Spinal cord (tissue), 10 donors: ENCODE measurements around the gene ATAD3C. TPM values are rescaled to one million over a fixed set of nuclear protein-coding genes. Genes with fewer than 3 reads are reported as not detected.
A peak's percentile ranks its signal among the peaks of the same experiment; 100 is the strongest.

Experiments used
- DNase-seq, 6 donors: peaks; one replicate each; pipeline versions ENCODE4 v3.0.0 to v3.0.0-alpha.2; 2013 to 2015; ENCODE audit warnings: low spot score in 6 of 6, low read depth in 4 of 6
- H3K27ac ChIP-seq: one replicate; pipeline ENCODE4 v1.5.1; 2013; ENCODE audit warnings: low read depth, low read length, control low read depth
- H3K27me3 ChIP-seq: one replicate; pipeline ENCODE4 v1.6.1; 2013; ENCODE audit warnings: low read length; ENCODE audit not compliant: control insufficient read depth, insufficient read depth
- H3K36me3 ChIP-seq: one replicate; pipeline ENCODE4 v1.6.1; 2013; ENCODE audit warnings: low read length; ENCODE audit not compliant: control insufficient read depth, insufficient read depth
- H3K4me1 ChIP-seq: one replicate; pipeline ENCODE4 v1.6.1; 2013; ENCODE audit warnings: low read length; ENCODE audit not compliant: control insufficient read depth, insufficient read depth
- H3K4me3 ChIP-seq: one replicate; pipeline ENCODE4 v1.5.1; 2013; ENCODE audit warnings: low read depth, low read length, control low read depth
- H3K9me3 ChIP-seq: one replicate; pipeline ENCODE4 v1.6.1; 2013; ENCODE audit warnings: low read length; ENCODE audit not compliant: control insufficient read depth, insufficient read depth
- WGBS: methylation state at CpG from one replicate; pipeline ENCODE4 v1.1.5; 2013; ENCODE audit warnings: missing lambda C conversion rate; ENCODE audit not compliant: insufficient coverage; 5-methylcytosine and 5-hydroxymethylcytosine counted together
- polyA plus RNA-seq, 2 donors: library from polyadenylated mRNA; unstranded; fragments of 120-200 nt; gene quantifications; one replicate each; pipeline ENCODE4 v1.2.1, GENCODE V29; 2013; ENCODE audit not compliant: insufficient read length in 2 of 2
- total RNA-seq, 2 donors: library from RNA; depleted of rRNA in 1 of 2; stranded (reverse); fragments of 120-200 nt in 1 of 2; fragments of >200 nt in 1 of 2; gene quantifications; one replicate each; pipeline versions ENCODE4 v1.2.3 to v1.2.4, GENCODE V29; 2013 to 2014
- donor health status: healthy.

ATAD3C gene
- total and polyA plus RNA-seq, 4 donors, result 0.10 to 2.3 (median 0.70) TPM

DNA sequence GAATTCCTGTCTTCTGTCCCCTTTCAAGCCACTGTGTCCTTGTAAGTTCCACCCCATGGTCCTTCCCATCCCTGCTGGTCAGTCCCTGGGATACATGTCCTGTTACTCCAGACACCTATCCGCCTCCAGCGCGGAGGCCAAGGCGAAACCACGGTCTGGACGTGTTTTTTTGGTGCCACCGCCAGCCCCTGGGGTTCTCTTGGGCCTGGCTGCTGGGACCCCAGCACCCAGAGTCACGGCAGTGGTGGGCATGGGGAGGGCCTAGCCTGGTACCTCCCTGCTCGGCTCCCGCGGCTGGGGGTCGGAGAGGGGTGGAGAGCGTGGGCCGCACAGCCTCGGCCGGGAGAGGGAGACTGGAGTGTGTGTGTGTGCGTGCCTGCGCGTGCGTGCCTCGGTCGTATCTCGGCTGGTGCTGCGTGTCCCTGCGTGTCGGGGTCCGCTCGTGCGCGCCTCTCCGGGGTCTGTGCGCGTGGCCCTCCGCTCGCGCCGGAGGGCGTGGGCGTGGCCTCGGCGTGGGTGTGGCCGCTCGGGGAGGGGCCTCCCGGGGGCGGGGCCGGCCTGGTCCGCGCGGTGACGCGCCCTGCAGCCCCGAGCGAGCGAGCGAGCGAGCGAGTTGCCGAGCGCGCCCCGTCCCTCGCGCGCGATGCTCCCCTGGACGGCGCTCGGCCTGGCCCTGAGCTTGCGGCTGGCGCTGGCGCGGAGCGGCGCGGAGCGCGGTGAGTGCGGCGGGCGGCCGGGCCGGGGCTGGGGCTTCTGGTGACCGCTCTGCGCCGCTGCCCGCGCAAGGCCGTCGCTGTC is 14.2 kb upstream of the ATAD3C start, which contains the start of gene VWA1:
VWA1 (plus strand) TSS at position 585 of the 798 bp plus-strand sequence; CDS start at position 644, 59 bp downstream.
- Histone ChIP-seq H3K27me3 (peaks cover 3% of the 10 kb centered on the region), H3K9me3 (no peaks in the 10 kb centered on the region), H3K27ac (peak within 1 kb of the TSS; percentile 91), H3K4me3 (peak within 1 kb of the TSS; percentile 39), H3K4me1 (peaks cover 85% of the 10 kb centered on the region), H3K36me3 (peaks cover 30% of the 10 kb centered on the region)
- WGBS, result 6% methylated on average over 88 of the region's 89 CpGs
- DNase-seq, result peak in 2 of 6 donors; percentile 82 to 85

DNA sequence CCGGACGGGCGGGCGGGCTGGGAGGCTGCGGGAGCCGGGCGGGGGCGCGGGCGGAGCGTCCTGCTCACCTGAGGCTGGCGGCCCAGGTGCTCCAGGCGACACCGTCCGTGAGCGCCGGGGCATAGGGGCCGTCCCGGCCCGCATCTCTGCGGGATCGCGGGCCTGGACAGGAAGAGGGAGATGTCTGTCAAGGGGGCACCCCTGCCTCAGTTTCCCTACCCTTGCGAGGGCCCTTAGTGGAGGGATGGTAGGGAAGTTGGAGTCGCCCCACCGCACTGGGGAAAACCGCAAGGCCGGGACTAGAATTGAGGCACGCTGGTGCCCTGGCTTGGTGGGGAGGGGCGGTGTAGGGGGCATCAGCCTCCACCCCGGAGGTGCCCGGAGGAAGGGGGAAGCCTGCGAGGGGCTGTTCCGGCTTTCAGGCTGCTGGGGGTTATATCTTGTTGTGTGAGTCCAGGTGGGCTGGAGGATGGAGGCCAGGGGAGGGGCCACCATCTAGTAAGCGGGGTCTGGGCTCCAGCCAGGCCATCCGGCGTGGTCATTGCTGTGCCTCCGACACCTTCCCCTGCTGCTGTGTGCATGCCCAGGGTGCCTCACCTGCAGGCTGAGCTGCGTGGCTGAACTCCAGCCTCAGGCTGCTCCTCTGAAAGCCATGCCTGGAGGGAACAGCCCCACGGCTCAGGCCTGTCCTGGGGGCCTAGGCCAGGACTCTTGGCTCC is 13.4 kb upstream of the ATAD3C start:
- peaks cover 3% of the 10 kb centered on the region for H3K27me3 ChIP-seq
- H3K4me3 ChIP-seq, result peak overlapping the region; percentile 39
- WGBS, result 19% methylated on average over 39 of the region's 40 CpGs
- no peak overlapping the region for H3K27ac ChIP-seq
- no peak for DNase-seq
- no peaks in the 10 kb centered on the region for H3K9me3 ChIP-seq
- peaks cover 85% of the 10 kb centered on the region for H3K4me1 ChIP-seq
- peaks cover 37% of the 10 kb centered on the region for H3K36me3 ChIP-seq

DNA sequence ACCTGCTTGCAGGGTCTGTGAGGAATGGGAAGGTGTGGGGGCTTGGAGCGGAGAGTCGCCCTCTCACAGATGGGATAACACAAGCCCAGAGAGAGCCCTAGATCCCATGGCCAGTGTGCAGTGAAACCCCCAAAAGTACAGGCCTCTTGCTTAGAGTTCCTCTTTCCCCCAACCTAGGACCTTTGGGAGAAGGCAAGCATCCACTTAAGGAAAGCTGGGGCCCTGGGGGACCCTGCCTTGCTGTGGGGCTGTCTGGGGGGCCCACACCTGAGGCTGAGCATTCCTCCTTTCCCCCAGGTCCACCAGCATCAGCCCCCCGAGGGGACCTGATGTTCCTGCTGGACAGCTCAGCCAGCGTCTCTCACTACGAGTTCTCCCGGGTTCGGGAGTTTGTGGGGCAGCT is 12.9 kb upstream of the ATAD3C start:
- WGBS, result 93% methylated on average over 6 of the region's 7 CpGs
- no peak for DNase-seq
- H3K27ac ChIP-seq, result no peak overlapping the region

DNA sequence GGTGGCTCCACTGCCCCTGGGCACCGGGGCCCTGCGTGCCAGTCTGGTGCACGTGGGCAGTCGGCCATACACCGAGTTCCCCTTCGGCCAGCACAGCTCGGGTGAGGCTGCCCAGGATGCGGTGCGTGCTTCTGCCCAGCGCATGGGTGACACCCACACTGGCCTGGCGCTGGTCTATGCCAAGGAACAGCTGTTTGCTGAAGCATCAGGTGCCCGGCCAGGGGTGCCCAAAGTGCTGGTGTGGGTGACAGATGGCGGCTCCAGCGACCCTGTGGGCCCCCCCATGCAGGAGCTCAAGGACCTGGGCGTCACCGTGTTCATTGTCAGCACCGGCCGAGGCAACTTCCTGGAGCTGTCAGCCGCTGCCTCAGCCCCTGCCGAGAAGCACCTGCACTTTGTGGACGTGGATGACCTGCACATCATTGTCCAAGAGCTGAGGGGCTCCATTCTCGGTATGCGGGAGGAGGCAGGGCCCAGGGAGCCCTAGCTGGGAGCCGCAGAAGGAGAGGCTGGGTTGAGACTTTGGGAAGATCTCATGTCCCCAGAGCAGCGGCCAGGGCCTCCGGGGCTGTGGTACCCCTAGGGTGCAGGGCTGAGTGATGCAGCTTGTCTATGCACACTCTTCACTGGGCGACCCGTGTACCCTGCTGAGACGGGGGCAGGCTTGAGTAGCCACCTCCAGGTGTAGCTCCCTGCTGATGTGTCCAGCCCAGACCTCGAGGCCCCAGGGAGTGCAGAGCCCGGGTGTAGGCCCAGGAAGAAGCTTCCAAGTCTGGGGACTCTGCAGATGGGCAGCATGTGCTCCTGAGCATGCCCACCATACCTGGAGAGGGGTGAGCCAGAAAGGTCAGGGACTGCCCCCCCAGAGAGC is 12.2 kb upstream of the ATAD3C start:
- no peak for DNase-seq

More for the DNA sequence above, 12.9 kb upstream of the ATAD3C start:
- H3K36me3 ChIP-seq, result peaks cover 41% of the 10 kb centered on the region
- peaks cover 3% of the 10 kb centered on the region for H3K27me3 ChIP-seq
- H3K4me3 ChIP-seq, result peak overlapping the region; percentile 39
- peaks cover 84% of the 10 kb centered on the region for H3K4me1 ChIP-seq
- H3K9me3 ChIP-seq, result no peaks in the 10 kb centered on the region

DNA sequence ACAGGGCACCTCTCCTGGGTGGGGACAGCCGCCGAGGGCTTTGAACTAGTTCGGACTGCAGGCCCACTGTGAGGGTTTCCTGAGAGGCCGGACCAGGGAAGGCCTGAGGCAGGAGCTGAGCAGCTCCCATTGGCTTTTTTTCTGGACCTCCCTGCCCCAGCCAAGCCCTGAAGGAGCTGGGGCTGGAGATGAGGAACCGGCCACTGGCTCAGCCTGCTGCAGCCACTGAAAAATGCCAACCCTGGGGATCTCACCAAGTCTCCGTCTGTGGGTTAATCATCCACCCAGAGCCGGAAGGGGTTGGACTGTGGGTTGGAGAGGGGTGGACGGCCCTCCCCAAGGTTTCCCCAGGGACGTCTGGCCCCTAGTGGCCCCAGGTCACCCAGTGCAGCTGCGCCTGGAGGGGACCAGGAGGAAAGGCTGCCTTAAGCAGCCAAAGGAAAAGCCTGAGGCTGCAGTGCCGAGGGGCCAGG is 11.5 kb upstream of the ATAD3C start:
- Histone ChIP-seq H3K4me1 (peaks cover 71% of the 10 kb centered on the region), H3K4me3 (no peak overlapping the region), H3K27ac (no peak overlapping the region), H3K9me3 (no peaks in the 10 kb centered on the region), H3K36me3 (peaks cover 49% of the 10 kb centered on the region), H3K27me3 (peaks cover 3% of the 10 kb centered on the region)
- DNase-seq, result no peak
- WGBS, result 50% methylated on average over 10 of the region's 11 CpGs

More for the DNA sequence above, 12.2 kb upstream of the ATAD3C start:
- 86% methylated on average over 31 of the region's 31 CpGs for WGBS
- Histone ChIP-seq H3K27ac (no peak overlapping the region), H3K9me3 (no peaks in the 10 kb centered on the region), H3K4me3 (peak overlapping the region; percentile 39), H3K4me1 (peaks cover 78% of the 10 kb centered on the region), H3K36me3 (peaks cover 46% of the 10 kb centered on the region), H3K27me3 (peaks cover 3% of the 10 kb centered on the region)

DNA sequence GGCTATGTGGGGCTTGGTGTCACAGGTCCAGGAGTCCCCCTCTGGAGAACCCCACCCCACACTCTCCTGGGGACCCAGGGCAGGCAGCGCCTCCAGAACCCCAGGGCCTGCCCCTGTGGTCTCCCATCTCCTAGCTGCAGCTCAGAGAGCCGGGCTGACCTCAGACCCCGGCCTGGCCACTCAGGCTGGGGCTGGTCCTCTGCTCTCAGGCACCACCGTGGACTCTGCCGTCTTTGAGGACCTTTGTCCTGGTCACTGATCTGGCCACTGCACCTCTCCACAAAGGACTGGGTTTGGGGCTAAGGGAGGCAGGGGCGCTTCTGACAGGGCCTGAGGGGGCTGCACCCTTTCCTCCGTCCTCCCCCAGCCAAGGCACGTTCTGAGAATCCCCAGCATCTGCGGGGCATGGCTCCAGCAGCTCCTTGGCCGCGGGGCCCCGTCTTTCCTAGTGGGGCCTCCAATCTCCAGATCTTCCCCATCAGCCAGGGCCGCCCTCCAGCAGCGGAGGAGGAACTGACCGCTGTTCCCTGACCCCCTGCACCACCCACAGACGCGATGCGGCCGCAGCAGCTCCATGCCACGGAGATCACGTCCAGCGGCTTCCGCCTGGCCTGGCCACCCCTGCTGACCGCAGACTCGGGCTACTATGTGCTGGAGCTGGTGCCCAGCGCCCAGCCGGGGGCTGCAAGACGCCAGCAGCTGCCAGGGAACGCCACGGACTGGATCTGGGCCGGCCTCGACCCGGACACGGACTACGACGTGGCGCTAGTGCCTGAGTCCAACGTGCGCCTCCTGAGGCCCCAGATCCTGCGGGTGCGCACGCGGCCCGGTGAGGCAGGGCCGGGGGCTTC is 10.7 kb upstream of the ATAD3C start:
- Histone ChIP-seq H3K36me3 (peaks cover 49% of the 10 kb centered on the region), H3K27me3 (peaks cover 3% of the 10 kb centered on the region), H3K9me3 (no peaks in the 10 kb centered on the region), H3K4me3 (no peak overlapping the region), H3K27ac (no peak overlapping the region), H3K4me1 (peaks cover 63% of the 10 kb centered on the region)
- DNase-seq, result no peak
- 90% methylated on average over 43 of the region's 45 CpGs for WGBS

DNA sequence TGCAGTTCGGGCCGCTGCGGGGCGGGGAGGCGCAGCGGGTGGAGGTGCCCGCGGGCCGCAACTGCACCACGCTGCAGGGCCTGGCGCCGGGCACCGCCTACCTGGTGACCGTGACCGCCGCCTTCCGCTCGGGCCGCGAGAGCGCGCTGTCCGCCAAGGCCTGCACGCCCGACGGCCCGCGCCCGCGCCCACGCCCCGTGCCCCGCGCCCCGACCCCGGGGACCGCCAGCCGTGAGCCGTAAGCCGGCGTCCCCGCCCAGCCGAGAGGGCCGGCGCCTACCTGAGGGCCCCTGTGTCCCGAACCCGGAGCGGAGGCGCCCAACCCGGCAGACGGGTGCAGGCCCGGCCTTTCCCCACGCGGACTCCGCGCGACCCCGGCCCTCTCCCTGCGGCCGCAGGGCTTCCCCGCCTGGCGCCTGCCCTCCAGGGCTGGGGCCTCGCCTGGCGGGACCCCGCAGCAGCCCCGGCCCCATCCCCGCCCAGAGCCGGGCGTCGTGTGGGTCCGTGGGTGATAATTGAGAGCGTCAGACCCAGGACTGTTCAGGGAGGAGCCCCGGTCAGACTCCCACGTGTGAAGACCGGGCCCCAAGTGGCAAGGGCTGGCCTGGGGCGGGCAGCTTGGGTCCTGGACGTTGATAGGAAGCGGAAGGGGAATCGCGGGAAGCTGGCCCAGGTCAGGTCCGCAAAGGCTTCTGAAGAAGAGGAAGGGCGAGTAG is 9.8 kb upstream of the ATAD3C start:
- no peaks in the 10 kb centered on the region for H3K9me3 ChIP-seq
- peaks cover 3% of the 10 kb centered on the region for H3K27me3 ChIP-seq
- peaks cover 53% of the 10 kb centered on the region for H3K4me1 ChIP-seq
- 83% methylated on average over 81 of the region's 82 CpGs for WGBS
- H3K4me3 ChIP-seq, result no peak overlapping the region
- H3K27ac ChIP-seq, result no peak overlapping the region
- peaks cover 49% of the 10 kb centered on the region for H3K36me3 ChIP-seq
- DNase-seq, result no peak

DNA sequence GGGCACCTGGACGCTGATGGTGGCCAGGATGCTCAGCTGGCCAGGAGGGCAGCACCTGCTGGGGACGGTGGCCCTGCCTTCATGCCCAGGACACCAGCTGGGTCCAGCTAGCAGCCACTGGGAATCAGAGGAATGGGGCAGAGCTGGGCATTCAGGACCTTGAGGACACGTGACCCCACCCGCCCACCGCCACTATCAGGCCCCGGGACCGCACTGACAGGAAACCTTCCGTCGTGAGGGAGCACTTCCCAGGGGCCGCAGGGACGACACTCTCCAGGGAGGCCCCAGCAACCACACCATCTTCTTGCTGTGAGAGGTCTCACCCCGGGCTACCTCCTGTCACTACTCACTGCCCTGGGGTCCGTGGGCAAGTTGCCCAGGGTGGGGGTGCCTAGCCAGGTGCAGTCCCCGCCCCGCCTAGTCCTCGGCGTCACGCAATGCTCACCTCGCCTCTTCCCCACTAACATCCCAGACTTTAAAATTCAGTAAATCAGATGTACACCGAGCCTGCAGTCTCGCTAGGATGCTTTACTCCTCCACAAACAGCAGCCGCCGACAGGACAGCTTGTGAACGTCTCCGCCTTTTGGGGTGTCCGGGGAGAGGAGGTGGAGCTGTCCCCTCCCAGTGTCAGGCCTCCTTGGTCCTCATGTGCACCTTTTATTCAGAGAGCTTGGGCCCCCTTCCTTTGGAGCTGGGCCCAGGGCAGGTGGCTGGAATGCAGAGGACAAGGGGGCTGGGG is 9.1 kb upstream of the ATAD3C start:
- H3K4me1 ChIP-seq, result peaks cover 47% of the 10 kb centered on the region
- no peak overlapping the region for H3K27ac ChIP-seq
- DNase-seq, result no peak
- no peaks in the 10 kb centered on the region for H3K9me3 ChIP-seq
- H3K36me3 ChIP-seq, result peaks cover 49% of the 10 kb centered on the region
- H3K4me3 ChIP-seq, result no peak overlapping the region
- WGBS, result 94% methylated on average over 17 of the region's 26 CpGs
- peaks cover 3% of the 10 kb centered on the region for H3K27me3 ChIP-seq
